Stimulated activated effector memory CD8-positive, alpha-beta T cell treated with anti-CD3 and anti-CD28 coated beads, Interleukin-12 subunit alpha, Interleukin-12 subunit beta, amount 100 ng/mL, for 72 hours (primary cell): ENCODE measurements around the gene TLE2.
A peak's percentile ranks its signal among the peaks of the same experiment; 100 is the strongest.
"Not testable (repeated sequence)": the region's sequence is repeated elsewhere in the genome, so short reads cannot be mapped to it uniquely, and the experiment has no call there.

Experiments
- ATAC-seq: fragments of 150-1000 bp; cut with Tn5 transposase; 2 replicates; pipeline ENCODE4 v1.10.0; 2021
- DNase-seq, 2 donors: peaks; one replicate each; pipeline ENCODE4 v3.0.0; 2021 to 2022; ENCODE audit warnings: low spot score in 2 of 2
- H3K27ac Mint-ChIP-seq: one replicate; pipeline ENCODE4 v1.8.0; 2022; ENCODE audit warnings: mild to moderate bottlenecking, mixed read lengths
- H3K36me3 Mint-ChIP-seq: one replicate; pipeline ENCODE4 v1.8.0; 2022; ENCODE audit warnings: mild to moderate bottlenecking, mixed read lengths
- H3K4me1 Mint-ChIP-seq: one replicate; pipeline ENCODE4 v1.8.0; 2022; ENCODE audit warnings: mixed read lengths
- H3K4me3 Mint-ChIP-seq: one replicate; pipeline ENCODE4 v1.8.0; 2022; ENCODE audit warnings: mild to moderate bottlenecking, mixed read lengths
- H3K9me3 Mint-ChIP-seq: one replicate; pipeline ENCODE4 v1.8.0; 2022; ENCODE audit warnings: mixed read lengths

The TLE2 gene

GRCh38 chr19:3046698-3047495 lies 17.8 kb upstream of the TLE2 start:
- H3K9me3 Mint-ChIP-seq: no peaks in the 10 kb centered on the region
- ATAC-seq: no peak
- DNase-seq: no peak
- H3K27ac Mint-ChIP-seq: peak overlapping the region; percentile 79
- H3K4me3 Mint-ChIP-seq: peak overlapping the region; percentile 74
- H3K4me1 Mint-ChIP-seq: peaks cover 7% of the 10 kb centered on the region
- H3K36me3 Mint-ChIP-seq: no peaks in the 10 kb centered on the region

GRCh38 chr19:3045885-3046697 lies 17.0 kb upstream of the TLE2 start:
- Mint-ChIP-seq H3K4me1 (peaks cover 7% of the 10 kb centered on the region), H3K9me3 (no peaks in the 10 kb centered on the region), H3K36me3 (peaks cover 5% of the 10 kb centered on the region), H3K27ac (no peak overlapping the region), H3K4me3 (peak overlapping the region; percentile 35)
- DNase-seq (no peak), ATAC-seq (no peak)

- Mint-ChIP-seq H3K9me3 (no peaks in the 10 kb centered on the region), H3K27ac (no peak overlapping the region), H3K36me3 (peaks cover 5% of the 10 kb centered on the region), H3K4me1 (peaks cover 7% of the 10 kb centered on the region), H3K4me3 (no peak overlapping the region)
- ATAC-seq: no peak
- DNase-seq: no peak
These were observed 16.1 kb upstream of the TLE2 start for GRCh38 chr19:3045191-3045590.

- no peak for DNase-seq
- no peak overlapping the region for H3K4me3 Mint-ChIP-seq
These were observed 13.7 kb upstream of the TLE2 start for GRCh38 chr19:3042621-3043267.

GRCh38 chr19:3041761-3042620 lies 12.9 kb upstream of the TLE2 start:
- H3K27ac Mint-ChIP-seq: no peak overlapping the region
- DNase-seq: no peak
- no peaks in the 10 kb centered on the region for H3K9me3 Mint-ChIP-seq
- no peak for ATAC-seq
- H3K36me3 Mint-ChIP-seq: peaks cover 5% of the 10 kb centered on the region
- no peak overlapping the region for H3K4me3 Mint-ChIP-seq
- peaks cover 9% of the 10 kb centered on the region for H3K4me1 Mint-ChIP-seq

More at GRCh38 chr19:3042621-3043267, 13.7 kb upstream of the TLE2 start:
- H3K27ac Mint-ChIP-seq: no peak overlapping the region
- H3K4me1 Mint-ChIP-seq: peaks cover 13% of the 10 kb centered on the region
- peaks cover 5% of the 10 kb centered on the region for H3K36me3 Mint-ChIP-seq
- H3K9me3 Mint-ChIP-seq: no peaks in the 10 kb centered on the region
- ATAC-seq: no peak

GRCh38 chr19:3041327-3041726 lies 12.2 kb upstream of the TLE2 start:
- Mint-ChIP-seq H3K4me1 (peaks cover 16% of the 10 kb centered on the region), H3K36me3 (peaks cover 5% of the 10 kb centered on the region), H3K4me3 (no peak overlapping the region), H3K27ac (no peak overlapping the region), H3K9me3 (no peaks in the 10 kb centered on the region)
- ATAC-seq (no peak), DNase-seq (no peak)

GRCh38 chr19:3039641-3040077 lies 10.6 kb upstream of the TLE2 start:
- Mint-ChIP-seq H3K9me3 (no peaks in the 10 kb centered on the region), H3K27ac (no peak overlapping the region), H3K4me3 (no peak overlapping the region), H3K36me3 (peaks cover 19% of the 10 kb centered on the region), H3K4me1 (peaks cover 30% of the 10 kb centered on the region)
- ATAC-seq (no peak), DNase-seq (no peak)

GRCh38 chr19:3039125-3039524 lies 10.0 kb upstream of the TLE2 start:
- Mint-ChIP-seq H3K4me1 (peaks cover 35% of the 10 kb centered on the region), H3K27ac (no peak overlapping the region)
- no peak for ATAC-seq

GRCh38 chr19:3038214-3038613 lies 9.1 kb upstream of the TLE2 start:
- ATAC-seq (no peak), DNase-seq (no peak)
- H3K4me1 Mint-ChIP-seq: peaks cover 40% of the 10 kb centered on the region
- H3K36me3 Mint-ChIP-seq: peaks cover 25% of the 10 kb centered on the region
- H3K9me3 Mint-ChIP-seq: no peaks in the 10 kb centered on the region
- no peak overlapping the region for H3K4me3 Mint-ChIP-seq
- H3K27ac Mint-ChIP-seq: peak overlapping the region; percentile 26

More at GRCh38 chr19:3039125-3039524, 10.0 kb upstream of the TLE2 start:
- Mint-ChIP-seq H3K4me3 (no peak overlapping the region), H3K36me3 (peaks cover 20% of the 10 kb centered on the region), H3K9me3 (no peaks in the 10 kb centered on the region)
- DNase-seq: no peak

- Mint-ChIP-seq H3K4me1 (peaks cover 40% of the 10 kb centered on the region), H3K36me3 (peaks cover 25% of the 10 kb centered on the region), H3K4me3 (peak overlapping the region; percentile 91), H3K27ac (peak overlapping the region; percentile 97)
- H3K9me3 Mint-ChIP-seq, DNase-seq, ATAC-seq: not testable (repeated sequence)
These were observed 8.0 kb upstream of the TLE2 start for GRCh38 chr19:3036977-3037544.

- peaks cover 22% of the 10 kb centered on the region for H3K36me3 Mint-ChIP-seq
- no peaks in the 10 kb centered on the region for H3K9me3 Mint-ChIP-seq
- H3K4me3 Mint-ChIP-seq: peak overlapping the region; percentile 91
- DNase-seq (peak; percentile 82 to 91), ATAC-seq (peak; percentile 77)
- peak overlapping the region; percentile 97 for H3K27ac Mint-ChIP-seq
- peaks cover 40% of the 10 kb centered on the region for H3K4me1 Mint-ChIP-seq
These were observed 7.3 kb upstream of the TLE2 start for GRCh38 chr19:3036119-3036976.

GRCh38 chr19:3035542-3036118 lies 6.5 kb upstream of the TLE2 start:
- H3K4me3 Mint-ChIP-seq: peak overlapping the region; percentile 91
- DNase-seq: peak; percentile 84 to 96
- H3K27ac Mint-ChIP-seq: peak overlapping the region; percentile 97
- no peaks in the 10 kb centered on the region for H3K9me3 Mint-ChIP-seq
- ATAC-seq: peak; percentile 93
- peaks cover 40% of the 10 kb centered on the region for H3K4me1 Mint-ChIP-seq
- peaks cover 20% of the 10 kb centered on the region for H3K36me3 Mint-ChIP-seq
